GM12875 (cell line): ENCODE results near the gene NUDT6.

Source experiments
- H3K4me3 ChIP-seq: one replicate; pipeline ENCODE4 v1.5.1; 2011; ENCODE audit warnings: low read depth, low read length, control low read depth
- TF ChIP-seq, protein P1 (sequence below): IDR thresholded peaks from 2 replicates; pipeline ENCODE4 v1.5.1; 2011; ENCODE audit warnings: low read depth, mild to moderate bottlenecking, control low read depth, inconsistent platforms, low read length, moderate library complexity, borderline replicate concordance; ENCODE audit not compliant: insufficient read depth

The NUDT6 gene

DNA sequence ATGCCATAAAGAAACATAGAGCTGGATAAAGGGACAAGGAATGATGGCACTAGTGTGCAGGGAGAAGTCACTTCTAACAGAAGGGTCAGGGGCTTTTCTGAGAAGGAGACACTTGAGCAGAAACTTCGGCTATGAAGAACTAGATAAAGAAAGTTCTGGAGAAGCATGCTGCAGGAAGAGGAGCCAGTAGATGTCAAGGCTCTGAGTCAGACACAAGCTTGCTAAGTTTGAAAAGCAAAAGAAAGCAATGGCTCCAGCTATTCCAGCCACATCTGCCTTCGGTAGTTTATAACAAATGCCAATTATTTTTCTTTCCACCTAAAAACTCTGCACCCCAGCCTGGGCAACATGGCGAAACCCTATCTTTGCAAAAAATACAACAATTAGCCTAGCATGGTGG lies 7.5 kb downstream of the NUDT6 start:
- TF ChIP-seq, protein P1, sequence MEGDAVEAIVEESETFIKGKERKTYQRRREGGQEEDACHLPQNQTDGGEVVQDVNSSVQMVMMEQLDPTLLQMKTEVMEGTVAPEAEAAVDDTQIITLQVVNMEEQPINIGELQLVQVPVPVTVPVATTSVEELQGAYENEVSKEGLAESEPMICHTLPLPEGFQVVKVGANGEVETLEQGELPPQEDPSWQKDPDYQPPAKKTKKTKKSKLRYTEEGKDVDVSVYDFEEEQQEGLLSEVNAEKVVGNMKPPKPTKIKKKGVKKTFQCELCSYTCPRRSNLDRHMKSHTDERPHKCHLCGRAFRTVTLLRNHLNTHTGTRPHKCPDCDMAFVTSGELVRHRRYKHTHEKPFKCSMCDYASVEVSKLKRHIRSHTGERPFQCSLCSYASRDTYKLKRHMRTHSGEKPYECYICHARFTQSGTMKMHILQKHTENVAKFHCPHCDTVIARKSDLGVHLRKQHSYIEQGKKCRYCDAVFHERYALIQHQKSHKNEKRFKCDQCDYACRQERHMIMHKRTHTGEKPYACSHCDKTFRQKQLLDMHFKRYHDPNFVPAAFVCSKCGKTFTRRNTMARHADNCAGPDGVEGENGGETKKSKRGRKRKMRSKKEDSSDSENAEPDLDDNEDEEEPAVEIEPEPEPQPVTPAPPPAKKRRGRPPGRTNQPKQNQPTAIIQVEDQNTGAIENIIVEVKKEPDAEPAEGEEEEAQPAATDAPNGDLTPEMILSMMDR: no peak
- no peak overlapping the region for H3K4me3 ChIP-seq

DNA sequence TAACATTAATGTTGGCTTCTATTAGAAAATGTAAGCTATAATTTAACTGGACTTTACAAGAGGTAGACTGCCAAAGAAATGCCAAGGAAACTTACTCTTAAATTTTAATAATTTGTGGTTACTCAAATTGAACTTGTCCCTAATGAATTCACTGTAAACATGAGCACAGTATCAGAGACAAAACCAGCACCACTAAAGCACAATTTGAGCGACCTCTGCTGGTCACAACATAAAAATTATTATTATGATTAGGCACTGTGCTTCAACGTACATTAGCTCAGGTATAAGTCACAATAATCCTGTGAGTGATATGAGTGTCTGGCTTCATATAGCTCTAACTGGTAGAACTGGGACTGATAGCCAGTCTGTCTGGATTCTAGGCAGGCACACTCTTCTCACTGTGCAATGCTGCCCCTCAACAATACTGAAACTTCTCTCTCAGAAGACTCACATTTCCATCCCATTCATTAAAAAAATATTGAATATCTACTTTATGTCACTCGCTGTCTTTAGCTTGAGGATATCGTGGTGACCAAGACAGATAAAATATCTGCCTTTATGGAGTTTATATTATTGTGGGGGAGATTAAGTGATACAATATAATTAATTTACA lies 8.0 kb downstream of the NUDT6 start:
- no peak overlapping the region for H3K4me3 ChIP-seq
- TF ChIP-seq, protein P1: 0 out of 2 replicates have a peak, but pooled peaks have one; percentile 5

DNA sequence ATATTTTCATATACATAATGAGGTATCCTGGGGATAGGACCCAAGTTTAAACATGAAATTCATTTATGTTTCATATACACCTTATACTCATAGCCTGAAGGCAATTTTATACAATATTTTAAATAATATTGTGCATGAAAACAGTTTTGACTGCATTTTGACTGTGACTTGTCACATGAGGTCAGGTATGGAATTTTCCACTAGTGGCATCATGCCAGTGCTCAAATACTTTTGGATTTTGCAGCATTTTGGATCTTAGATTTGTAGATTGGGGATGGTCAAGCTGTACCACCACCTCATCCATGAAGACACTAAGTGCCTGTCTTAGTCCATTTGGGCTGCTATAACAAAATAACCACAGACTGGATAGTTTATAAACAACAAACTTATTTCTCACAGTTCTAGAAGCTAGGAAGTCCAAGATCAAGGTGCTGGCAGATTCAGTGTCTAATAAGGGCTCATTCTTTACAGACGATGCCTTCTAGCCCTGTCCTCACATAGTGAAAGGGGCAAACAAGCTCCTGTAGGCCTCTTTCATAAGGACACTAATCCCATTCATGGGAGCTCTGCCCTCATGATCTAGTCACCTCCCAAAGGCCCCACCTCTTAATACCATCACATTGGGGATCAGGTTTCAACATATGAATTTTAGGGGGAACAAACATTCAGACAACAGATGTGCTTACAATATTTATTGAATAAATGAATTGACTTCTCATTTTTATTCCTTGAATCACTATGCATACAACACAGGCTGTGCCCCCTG lies 9.4 kb downstream of the NUDT6 start:
- TF ChIP-seq, protein P1: no peak
- H3K4me3 ChIP-seq: no peak overlapping the region

DNA sequence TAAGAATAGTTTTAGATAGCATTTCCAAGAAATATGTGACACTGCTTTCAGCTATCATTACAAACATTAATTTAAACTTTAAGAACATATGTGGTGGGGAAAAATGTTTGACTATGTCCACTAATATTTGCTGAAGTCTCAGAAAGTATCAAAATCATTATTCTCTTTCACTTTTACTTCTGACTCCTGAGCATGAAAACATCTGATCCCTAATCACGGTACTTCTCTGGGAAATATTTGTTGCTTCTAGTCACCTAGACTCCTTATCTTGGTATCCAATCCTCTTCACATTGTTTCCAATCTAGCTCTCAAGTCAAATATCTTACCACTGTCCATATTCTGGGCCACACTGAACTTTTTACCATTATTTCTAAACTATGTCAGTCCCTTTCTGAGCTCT lies 10.8 kb downstream of the NUDT6 start:
- no peak overlapping the region for H3K4me3 ChIP-seq
- TF ChIP-seq, protein P1: no peak

DNA sequence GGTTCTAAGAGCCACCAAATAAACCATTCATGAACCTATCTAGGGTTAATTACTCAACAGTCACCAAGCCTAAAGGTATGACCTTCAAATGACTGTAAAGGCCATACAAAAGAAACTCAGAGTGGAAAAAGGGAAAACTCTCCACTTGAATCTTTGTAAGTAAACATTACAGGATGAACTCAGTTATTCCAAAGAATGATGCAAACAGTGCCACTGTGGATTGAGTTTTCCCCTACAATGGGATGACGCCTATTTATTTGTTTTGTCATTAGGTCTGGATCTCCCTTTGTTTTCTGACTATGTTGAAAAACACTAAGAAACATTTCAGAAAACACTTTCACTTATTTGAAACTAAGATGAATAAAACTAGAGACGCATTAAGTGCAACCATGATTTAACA lies 12.7 kb downstream of the NUDT6 start:
- H3K4me3 ChIP-seq: no peak overlapping the region
- TF ChIP-seq, protein P1: no peak

DNA sequence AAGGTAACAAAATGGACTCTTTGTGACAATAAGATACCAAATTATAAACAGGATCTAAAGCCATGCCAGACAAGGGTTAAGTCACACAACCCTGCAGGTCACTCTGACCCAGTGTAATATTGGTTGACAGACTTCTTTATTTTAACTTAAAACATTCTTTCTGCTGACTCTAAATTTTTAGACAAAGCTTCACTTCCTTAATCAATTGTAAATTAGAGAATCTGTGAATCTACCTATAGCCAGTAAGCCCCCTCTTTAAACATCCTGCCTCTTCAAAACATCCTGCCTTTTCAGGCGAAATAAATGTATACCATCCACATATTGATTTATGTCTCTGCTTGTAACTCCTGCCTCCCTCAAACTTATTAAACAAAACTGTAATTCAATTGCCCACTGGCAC lies 14.2 kb downstream of the NUDT6 start:
- TF ChIP-seq, protein P1: no peak
- H3K4me3 ChIP-seq: no peak overlapping the region

DNA sequence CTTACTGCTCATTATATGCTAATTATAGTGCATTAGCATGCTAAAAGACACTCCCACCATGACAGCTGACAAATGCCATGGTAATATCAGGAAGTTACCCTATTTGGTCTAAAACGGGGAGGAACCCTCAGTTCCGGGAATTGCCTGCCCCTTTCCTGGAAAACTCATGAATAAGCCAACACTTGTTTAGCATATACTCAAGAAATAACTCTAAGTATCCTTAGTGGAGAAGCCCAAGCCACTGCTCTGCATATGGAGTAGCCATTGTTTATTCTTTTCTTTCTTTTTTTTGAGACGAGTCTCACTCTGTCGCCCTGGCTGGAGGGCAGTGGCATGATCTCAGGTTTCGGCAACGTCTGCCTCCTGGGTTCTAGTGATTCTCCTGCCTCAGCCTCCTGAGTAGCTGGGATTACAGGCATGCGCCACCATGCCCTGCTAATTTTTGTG lies 15.5 kb downstream of the NUDT6 start:
- no peak overlapping the region for H3K4me3 ChIP-seq
- TF ChIP-seq, protein P1: no peak
